HL-60 (cell line): Measurements from ENCODE around the gene BAIAP2.

Experiments
- DNase-seq, 2 experiments: peaks; one replicate each; pipeline ENCODE4 v3.0.0-alpha.2; 2010 to 2020; ENCODE audit warnings: low read depth in 1 of 2, low spot score in 1 of 2
- H3K27ac ChIP-seq: fragments of 250-450 bp; sonication (Bioruptor Pico); replicated peaks from 2 replicates; pipeline ENCODE4 v1.5.1; 2020; ENCODE audit warnings: mild to moderate bottlenecking, moderate library complexity
- H3K27me3 ChIP-seq: fragments of 250-450 bp; sonication (Bioruptor Pico); 2 replicates; pipeline ENCODE4 v1.5.1; 2021; ENCODE audit warnings: mild to moderate bottlenecking, moderate library complexity; ENCODE audit not compliant: insufficient read depth, poor library complexity, severe bottlenecking
- H3K4me3 ChIP-seq: replicated peaks from 2 replicates; pipeline ENCODE4 v1.5.1; 2011; ENCODE audit warnings: mild to moderate bottlenecking, control low read depth, low read length; ENCODE audit not compliant: insufficient read depth
- CTCF ChIP-seq: IDR thresholded peaks from one replicate; pipeline ENCODE4 v1.5.1; 2011; ENCODE audit warnings: low read length, control low read depth, inconsistent platforms; ENCODE audit not compliant: insufficient read depth
- GABPA ChIP-seq: IDR thresholded peaks from 2 replicates; pipeline ENCODE4 v1.6.1; 2012; ENCODE audit warnings: low read depth
- POLR2AphosphoS5 ChIP-seq: IDR thresholded peaks from 2 replicates; pipeline ENCODE4 v1.6.1; 2012; ENCODE audit warnings: low read depth
- SPI1 ChIP-seq: IDR thresholded peaks from 2 replicates; pipeline ENCODE4 v1.6.1; 2012; ENCODE audit warnings: low read depth, mild to moderate bottlenecking, borderline replicate concordance
- TF ChIP-seq, protein P1 (sequence below): IDR thresholded peaks from 2 replicates; pipeline ENCODE4 v1.6.1; 2012; ENCODE audit warnings: low read depth; ENCODE audit not compliant: insufficient replicate concordance

BAIAP2 gene

DNA sequence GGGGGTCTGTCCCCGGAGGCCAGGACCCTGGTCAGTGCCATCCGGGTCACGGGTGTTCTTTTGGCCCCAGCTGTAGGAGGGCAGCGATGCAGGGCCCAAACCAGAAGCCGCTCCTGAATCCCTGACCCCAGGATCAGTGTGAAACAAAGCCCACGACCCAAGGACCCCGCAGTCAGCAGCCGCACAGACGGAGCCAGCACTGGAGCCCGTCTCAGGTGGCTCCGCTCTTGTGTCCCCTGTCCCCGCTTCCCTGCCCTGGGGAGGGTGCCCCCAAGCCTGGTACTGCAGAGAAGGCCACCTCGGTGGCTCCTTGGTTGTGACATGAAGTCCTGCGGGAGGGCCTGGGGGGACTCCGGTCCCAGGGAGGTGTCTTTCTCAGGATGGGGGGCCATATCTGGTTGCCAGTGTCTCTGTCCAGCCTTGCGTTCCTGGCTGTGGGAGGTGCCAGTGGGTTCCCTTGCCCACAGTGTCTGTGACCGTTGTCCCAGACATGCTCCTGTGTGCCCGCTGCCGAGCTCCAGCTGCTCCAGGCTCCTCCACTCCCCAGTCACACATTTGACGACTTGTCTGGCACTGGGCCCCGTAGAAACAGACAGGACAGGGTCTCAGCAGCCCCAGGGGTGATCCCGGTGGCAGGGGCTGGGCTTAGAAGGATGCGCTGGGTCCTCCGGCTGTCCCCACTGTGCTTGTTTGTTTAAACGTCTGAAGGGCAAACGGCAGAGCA, 33.6 kb downstream of the BAIAP2 start:
- no peaks in the 10 kb centered on the region for H3K27me3 ChIP-seq
- no peak overlapping the region for H3K27ac ChIP-seq
- DNase-seq, result no peak
- TF ChIP-seq SPI1, result no peak
- TF ChIP-seq CTCF, result no peak
- no peak overlapping the region for H3K4me3 ChIP-seq

GRCh38 chr17:81069135-81069645, 34.2 kb downstream of the BAIAP2 start:
- Histone ChIP-seq H3K27ac (no peak overlapping the region), H3K27me3 (no peaks in the 10 kb centered on the region), H3K4me3 (no peak overlapping the region)
- DNase-seq, result no peak
- TF ChIP-seq POLR2AphosphoS5, result no peak
- no peak for TF ChIP-seq SPI1
- TF ChIP-seq GABPA, result no peak
- TF ChIP-seq, protein P1, sequence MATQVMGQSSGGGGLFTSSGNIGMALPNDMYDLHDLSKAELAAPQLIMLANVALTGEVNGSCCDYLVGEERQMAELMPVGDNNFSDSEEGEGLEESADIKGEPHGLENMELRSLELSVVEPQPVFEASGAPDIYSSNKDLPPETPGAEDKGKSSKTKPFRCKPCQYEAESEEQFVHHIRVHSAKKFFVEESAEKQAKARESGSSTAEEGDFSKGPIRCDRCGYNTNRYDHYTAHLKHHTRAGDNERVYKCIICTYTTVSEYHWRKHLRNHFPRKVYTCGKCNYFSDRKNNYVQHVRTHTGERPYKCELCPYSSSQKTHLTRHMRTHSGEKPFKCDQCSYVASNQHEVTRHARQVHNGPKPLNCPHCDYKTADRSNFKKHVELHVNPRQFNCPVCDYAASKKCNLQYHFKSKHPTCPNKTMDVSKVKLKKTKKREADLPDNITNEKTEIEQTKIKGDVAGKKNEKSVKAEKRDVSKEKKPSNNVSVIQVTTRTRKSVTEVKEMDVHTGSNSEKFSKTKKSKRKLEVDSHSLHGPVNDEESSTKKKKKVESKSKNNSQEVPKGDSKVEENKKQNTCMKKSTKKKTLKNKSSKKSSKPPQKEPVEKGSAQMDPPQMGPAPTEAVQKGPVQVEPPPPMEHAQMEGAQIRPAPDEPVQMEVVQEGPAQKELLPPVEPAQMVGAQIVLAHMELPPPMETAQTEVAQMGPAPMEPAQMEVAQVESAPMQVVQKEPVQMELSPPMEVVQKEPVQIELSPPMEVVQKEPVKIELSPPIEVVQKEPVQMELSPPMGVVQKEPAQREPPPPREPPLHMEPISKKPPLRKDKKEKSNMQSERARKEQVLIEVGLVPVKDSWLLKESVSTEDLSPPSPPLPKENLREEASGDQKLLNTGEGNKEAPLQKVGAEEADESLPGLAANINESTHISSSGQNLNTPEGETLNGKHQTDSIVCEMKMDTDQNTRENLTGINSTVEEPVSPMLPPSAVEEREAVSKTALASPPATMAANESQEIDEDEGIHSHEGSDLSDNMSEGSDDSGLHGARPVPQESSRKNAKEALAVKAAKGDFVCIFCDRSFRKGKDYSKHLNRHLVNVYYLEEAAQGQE, result no peak
- no peak for TF ChIP-seq CTCF

- H3K27ac ChIP-seq, result no peak overlapping the region
- no peak for DNase-seq
- H3K4me3 ChIP-seq, result no peak overlapping the region
- TF ChIP-seq CTCF (no peak), SPI1 (no peak)
- H3K27me3 ChIP-seq, result no peaks in the 10 kb centered on the region
Observed at GRCh38 chr17:81070541-81071246, 35.7 kb downstream of the BAIAP2 start.

DNA sequence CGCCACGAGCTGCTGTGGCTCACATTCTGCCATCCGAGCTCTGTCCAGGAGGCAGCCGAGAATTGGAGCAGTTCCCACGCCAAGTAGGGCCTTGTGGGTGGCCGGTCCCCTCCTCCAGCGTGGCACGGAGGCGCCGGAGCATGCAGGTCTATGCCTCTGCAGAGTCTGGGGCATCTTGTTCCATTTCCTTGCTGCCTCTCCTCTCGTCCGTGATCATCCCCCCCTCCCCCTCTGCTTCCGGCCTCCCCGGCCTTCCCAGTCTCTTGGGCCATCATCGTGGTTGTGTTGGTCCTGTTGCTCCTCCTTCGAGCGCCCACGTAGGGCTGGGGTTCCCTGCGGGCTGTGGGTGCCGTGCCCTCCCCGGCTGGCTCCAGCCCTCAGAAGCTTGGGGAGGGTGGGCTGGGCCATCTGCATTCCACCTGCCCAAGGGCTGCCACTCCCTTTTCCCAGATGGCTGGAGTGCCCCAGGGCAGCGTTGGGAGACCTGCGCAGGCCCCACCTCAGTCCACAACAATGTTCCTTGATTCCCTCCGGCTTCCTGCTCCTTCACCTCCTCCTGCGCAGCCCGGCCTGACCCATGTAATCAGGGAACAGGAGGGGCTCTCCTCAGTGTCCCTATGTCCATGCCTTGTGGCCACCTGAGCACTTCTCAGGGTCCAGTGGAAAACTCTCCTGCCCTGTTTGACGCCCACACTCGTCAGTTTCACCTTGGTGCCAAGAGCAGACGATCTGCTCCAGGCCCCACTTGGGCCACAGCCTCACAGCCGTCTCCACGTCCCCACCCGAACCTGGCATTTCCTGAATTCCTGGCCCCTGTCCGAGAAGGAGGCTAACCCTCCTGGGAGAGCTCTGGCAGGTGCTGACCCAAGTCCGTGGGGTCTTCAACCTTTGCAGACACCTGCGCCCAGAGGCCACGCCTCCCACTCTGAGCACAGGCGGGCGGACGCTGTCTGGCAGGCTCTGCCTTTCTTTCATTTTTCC, 37.1 kb downstream of the BAIAP2 start:
- DNase-seq, result no peak
- H3K27me3 ChIP-seq, result no peaks in the 10 kb centered on the region
- TF ChIP-seq, protein P1, result no peak
- TF ChIP-seq SPI1 (no peak), POLR2AphosphoS5 (no peak), GABPA (no peak), CTCF (no peak)
- H3K4me3 ChIP-seq, result no peak overlapping the region
- H3K27ac ChIP-seq, result no peak overlapping the region
